HCT116 (cell line): ENCODE data around the gene TSPAN5.

Experiments
- ATF3 ChIP-seq: IDR thresholded peaks from 2 replicates; pipeline ENCODE4 v1.6.1; 2012
- CTCF ChIP-seq, 3 experiments: fragments of 200-600 bp in 1 of 3; sonication (generic) in 1 of 3; IDR thresholded peaks in 2 of 3; conservative IDR thresholded peaks in 1 of 3; 2 replicates each; pipeline ENCODE4 v1.5.1; 2012 to 2017; ENCODE audit warnings: low read depth in 2 of 3, low read length in 2 of 3, antibody characterized with exemption in 1 of 3, borderline replicate concordance in 1 of 3, control low read depth in 1 of 3, mild to moderate bottlenecking in 1 of 3, mixed read lengths in 1 of 3, mixed run types in 1 of 3, moderate library complexity in 1 of 3; ENCODE audit not compliant: insufficient read depth in 1 of 3
- EZH2phosphoT487 ChIP-seq: fragments of 200-600 bp; IDR thresholded peaks from 2 replicates; pipeline ENCODE4 v1.6.1; 2018; ENCODE audit warnings: antibody characterized with exemption, borderline replicate concordance
- JUND ChIP-seq: IDR thresholded peaks from 2 replicates; pipeline ENCODE4 v1.6.1; 2012
- POLR2A ChIP-seq: IDR thresholded peaks from 2 replicates; pipeline ENCODE4 v1.7.0; 2011; ENCODE audit warnings: borderline replicate concordance; ENCODE audit not compliant: insufficient read depth, insufficient read length; ENCODE audit errors: extremely low read depth
- POLR2AphosphoS5 ChIP-seq: IDR thresholded peaks from 2 replicates; pipeline ENCODE4 v1.6.1; 2011; ENCODE audit warnings: mild to moderate bottlenecking, low read depth, low read length, moderate library complexity
- SIN3A ChIP-seq: IDR thresholded peaks from 2 replicates; pipeline ENCODE4 v1.6.1; 2012; ENCODE audit warnings: low read depth
- ZBTB33 ChIP-seq: IDR thresholded peaks from 2 replicates; pipeline ENCODE4 v1.6.1; 2011; ENCODE audit warnings: mild to moderate bottlenecking, low read length, moderate library complexity; ENCODE audit not compliant: insufficient replicate concordance; ENCODE audit errors: extremely low read depth
- ZNF274 ChIP-seq: fragments of 200-500 bp; sonication (Bioruptor generic); IDR thresholded peaks from 2 replicates; pipeline ENCODE4 v1.6.1; 2014; ENCODE audit warnings: mild to moderate bottlenecking, low read depth, low read length, inconsistent platforms

GRCh38 chr4:98626350-98626749, 32.1 kb downstream of the TSPAN5 start:
- peak in 2 of 3 experiments; percentile 14 to 24; a peak in 1 of 6 replicates for TF ChIP-seq CTCF (IDR thresholded peaks at IDR 0.05 in 2 of 3, conservative IDR thresholded peaks at IDR 0.05 in 1 of 3; ENCODE audit: borderline replicate concordance in 1 of 3, insufficient read depth in 1 of 3, low read depth in 2 of 3, low read length in 2 of 3)
- no peak for TF ChIP-seq ZBTB33
- peak; percentile 95 for TF ChIP-seq JUND
- TF ChIP-seq ZNF274, result no peak
- TF ChIP-seq EZH2phosphoT487, result no peak
- no peak for TF ChIP-seq SIN3A
- TF ChIP-seq ATF3, result no peak
- peak; percentile 70; the same call in 1 of the 2 replicates for TF ChIP-seq POLR2AphosphoS5
- no peak for TF ChIP-seq POLR2A
